GM18517 (cell line): ENCODE measurements around the gene PHETA1.
"Not testable (repeated sequence)": the region's sequence is repeated elsewhere in the genome, so short reads cannot be mapped to it uniquely, and the experiment has no call there.

Experiments used
- ATAC-seq: cut with Tn5 transposase; IDR thresholded peaks from one replicate; pipeline ENCODE4 v1.9.1; 2021; ENCODE audit warnings: mild to moderate bottlenecking, moderate library complexity; ENCODE audit not compliant: unreplicated experiment

Gene PHETA1

GRCh38 chr12:111351026-111351425, 17.9 kb downstream of the PHETA1 start:
- no peak for ATAC-seq

DNA sequence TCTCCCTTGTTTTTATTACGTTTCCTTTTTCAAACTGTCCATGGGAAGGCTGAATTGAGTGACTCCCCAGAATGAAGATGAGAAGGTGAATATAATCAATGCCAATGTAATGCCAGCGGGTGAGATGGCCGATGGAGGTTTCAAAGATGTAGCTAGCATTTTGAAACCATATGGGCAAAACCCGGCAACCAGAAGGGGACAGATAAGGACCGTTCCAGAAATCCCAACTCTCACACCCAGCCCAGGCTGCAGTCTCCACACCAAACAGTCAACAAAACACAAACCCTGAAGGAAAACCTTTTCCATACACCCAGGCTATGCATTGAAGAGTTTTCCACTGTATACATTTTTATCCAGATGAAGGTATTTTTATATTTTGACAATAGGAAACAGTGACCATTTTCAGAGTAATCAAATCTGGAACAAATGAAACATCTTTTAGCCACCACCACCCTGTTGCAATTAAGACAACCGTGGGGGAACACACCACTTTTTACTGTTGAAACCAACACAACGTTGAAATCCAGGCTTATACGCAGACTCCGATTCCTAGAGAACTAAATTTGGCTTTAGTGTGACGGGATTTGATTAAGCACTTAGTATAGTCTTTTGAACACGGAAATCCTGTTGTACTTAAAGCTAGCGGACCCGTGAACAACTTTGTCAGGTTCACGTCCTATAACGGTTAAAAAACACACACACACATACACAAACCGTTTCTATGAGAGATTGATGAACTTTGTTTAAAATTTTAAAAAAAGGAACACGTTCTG, 19.0 kb downstream of the PHETA1 start:
- no peak for ATAC-seq

- ATAC-seq: no peak
Observed at GRCh38 chr12:111349101-111349747, 19.7 kb downstream of the PHETA1 start.

DNA sequence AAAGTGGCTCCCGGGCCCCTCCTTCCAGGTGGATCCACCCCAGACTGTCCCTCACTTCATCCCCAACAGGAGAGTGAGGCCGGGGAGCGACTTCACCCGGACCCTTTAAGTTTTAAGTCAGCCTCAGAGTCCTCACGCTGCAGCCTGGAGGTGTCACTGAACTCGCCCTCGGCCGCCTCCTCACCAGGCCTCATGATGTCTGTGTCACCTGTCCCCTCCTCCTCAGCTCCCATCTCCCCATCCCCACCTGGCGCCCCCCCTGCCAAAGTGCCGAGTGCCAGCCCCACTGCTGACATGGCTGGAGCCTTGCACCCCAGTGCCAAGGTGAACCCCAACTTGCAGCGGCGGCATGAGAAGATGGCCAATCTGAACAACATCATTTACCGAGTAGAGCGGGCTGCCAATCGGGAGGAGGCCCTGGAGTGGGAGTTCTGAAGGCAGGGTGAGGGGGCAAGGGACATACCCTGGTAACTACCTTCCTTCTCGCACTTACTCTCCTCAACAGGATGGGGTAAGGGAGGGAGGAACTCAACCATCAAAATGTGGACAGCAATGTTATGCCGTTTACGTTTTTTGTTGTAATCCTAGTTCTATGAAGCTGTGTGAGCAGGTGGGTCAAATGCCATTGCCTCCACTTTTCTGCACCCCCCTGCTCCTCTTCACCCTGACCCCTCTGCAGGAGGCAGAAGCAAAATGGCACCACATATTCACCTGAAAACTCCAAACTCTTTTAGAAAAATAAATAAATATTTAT, 20.8 kb downstream of the PHETA1 start:
- no peak for ATAC-seq

DNA sequence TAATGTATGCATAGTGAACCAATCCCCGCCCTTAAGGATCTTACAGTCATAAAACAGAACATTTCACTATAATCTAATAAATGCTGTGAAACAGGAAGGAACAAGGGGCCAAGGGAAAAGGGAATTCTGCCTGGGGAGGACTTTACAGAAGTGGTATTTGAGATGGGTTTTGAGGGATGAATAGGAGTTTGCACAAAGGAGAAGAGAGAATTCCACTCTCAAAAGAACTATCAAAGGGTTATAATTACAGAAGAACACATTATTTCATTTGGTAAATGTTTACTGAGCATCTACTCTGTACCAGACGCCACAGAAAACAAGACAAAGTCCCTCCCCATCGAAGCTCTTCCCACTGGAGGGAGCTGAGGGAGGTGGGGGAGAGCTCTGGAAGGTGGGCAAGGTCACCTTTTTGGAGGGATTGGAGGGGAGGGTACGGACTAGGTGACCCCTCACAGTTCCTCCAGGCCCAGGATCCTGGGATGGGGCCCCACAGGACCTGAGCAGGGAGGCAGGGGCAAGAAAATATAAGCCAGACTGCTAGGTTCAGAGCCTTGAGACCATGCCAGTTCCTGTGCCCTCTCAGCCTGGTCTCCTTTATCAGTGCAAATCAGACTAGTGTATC, 24.5 kb downstream of the PHETA1 start:
- no peak for ATAC-seq

GRCh38 chr12:111343181-111343580, 25.7 kb downstream of the PHETA1 start:
- ATAC-seq: no peak

DNA sequence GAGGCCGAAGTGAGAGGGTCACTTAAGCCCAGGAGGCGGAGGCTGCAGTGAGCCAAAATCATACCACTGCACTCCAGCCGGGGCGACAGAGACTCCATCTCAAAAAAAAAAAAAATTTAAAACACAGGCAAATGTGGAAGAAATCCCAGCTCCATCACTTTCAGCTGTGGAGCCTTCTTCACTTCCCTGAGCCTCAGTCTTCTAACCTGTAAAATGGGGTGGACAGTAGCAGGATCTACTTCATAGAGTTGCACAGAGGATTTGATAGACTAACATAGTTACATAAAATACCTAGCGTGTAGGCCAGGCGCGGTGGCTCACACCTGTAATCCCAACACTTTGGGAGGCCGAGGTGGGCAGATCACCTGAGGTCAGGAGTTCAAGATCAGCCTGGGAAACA, 26.5 kb downstream of the PHETA1 start:
- no peak for ATAC-seq

DNA sequence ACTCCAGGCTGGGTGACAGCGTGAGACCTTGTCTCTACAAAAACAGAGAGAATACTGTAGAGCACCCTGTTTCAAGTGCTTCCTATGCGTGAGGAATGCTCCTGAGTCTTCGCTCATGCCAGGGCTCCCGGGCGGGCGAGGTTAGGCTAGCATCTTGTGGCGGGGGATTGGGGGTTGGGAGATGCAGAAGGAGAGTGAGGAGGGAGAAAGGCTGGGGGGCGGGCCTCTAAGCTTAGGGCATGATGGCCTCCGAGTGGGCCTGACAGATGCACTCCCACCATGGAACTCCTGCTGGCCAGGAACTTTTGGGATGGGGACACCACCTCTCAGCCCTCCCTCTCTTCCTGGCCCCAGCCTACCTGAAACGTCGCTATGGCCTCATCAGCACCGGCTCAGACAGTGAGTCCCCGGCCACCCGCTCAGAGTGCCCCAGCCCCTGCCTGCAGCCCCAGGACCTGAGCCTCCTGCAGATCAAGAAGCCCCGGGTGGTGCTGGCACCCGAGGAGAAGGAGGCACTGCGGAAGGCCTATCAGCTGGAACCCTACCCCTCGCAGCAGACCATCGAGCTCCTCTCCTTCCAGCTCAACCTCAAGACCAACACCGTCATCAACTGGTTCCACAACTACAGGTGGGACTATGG, 27.3 kb downstream of the PHETA1 start:
- ATAC-seq: no peak

DNA sequence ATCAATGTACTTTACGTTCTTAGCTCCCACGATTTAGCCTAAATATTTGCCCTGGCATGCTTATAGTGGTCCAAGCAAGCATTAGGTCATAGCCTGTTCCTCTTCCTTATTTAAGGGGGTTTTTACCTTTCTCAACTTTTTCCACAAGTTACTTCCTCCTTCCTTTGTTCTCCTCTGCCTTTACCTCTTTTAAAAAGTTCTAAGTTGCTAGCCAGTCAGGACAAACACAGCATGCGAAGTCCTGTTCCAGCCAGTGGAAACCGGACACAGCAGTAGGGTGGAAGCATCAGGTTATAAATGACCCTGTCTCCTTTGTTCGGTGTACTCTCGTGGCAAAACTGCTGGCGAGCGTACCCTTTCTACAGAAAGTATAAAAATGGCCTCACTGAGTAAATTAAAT, 28.2 kb downstream of the PHETA1 start:
- not testable (repeated sequence) for ATAC-seq

DNA sequence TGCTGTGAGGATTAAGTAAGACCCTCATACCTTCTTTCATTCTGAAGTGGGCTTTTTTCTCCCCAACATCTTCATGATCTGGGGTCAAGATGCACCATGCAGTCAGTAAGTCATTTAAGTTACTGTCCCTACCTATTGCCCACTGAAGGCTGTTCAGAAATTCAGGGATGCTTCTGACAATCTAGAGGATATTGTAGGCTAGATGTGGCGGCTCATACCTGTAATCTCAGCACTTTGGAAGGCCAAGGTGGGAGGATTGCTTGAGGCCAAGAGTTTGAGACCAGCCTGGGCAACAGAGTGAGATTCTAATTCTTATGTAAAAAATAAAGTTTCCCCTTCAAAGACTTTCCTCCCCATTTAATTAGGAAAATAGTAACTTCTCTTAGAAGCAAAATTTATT, 28.7 kb downstream of the PHETA1 start:
- no peak for ATAC-seq

- ATAC-seq: no peak
Observed at GRCh38 chr12:111339321-111339938, 29.5 kb downstream of the PHETA1 start.

- no peak for ATAC-seq
Observed at GRCh38 chr12:111338096-111338495, 30.8 kb downstream of the PHETA1 start.

GRCh38 chr12:111337371-111337770, 31.5 kb downstream of the PHETA1 start:
- no peak for ATAC-seq

DNA sequence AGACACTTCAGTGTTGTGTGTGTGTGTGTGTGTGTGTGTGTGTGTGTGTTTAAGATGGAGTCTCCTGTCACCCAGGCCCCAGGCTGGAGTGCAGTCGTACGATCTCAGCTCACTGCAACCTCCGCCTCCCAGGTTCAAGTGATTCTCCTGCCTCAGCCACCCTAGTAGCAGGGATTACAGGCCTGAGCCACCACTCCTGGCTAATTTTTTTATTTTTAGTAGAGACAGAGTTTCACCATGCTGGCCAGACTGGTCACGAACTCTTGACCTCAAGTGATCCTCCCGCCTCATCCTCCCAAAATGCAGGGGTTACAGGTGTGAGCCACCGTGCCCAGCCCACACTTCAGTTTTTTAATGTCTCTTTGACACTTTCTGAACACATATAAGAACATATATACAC, 32.5 kb downstream of the PHETA1 start:
- ATAC-seq: not testable (repeated sequence)

DNA sequence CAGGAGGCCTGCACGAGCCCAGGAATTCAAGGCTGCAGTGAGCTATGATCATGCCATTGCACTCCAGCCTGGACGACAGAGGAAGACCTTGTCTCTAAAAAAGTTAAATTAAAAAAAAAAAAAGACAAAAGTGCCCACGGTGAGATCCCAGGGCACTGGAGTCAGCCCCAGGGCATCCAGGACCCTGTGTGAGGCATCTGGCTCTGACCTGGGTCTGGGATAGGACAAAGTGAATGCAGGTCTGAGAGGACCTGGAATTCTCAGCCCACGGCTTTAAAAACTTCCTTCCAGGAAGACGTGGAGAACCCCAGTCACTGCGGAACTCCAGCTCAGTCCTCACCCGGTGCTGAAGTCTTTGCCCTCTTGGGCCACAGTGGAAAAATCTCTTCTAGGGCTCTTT, 33.1 kb downstream of the PHETA1 start:
- no peak for ATAC-seq

- not testable (repeated sequence) for ATAC-seq
Observed at GRCh38 chr12:111335301-111335700, 33.6 kb downstream of the PHETA1 start.

GRCh38 chr12:111334393-111334915, 34.4 kb downstream of the PHETA1 start:
- ATAC-seq: no peak

DNA sequence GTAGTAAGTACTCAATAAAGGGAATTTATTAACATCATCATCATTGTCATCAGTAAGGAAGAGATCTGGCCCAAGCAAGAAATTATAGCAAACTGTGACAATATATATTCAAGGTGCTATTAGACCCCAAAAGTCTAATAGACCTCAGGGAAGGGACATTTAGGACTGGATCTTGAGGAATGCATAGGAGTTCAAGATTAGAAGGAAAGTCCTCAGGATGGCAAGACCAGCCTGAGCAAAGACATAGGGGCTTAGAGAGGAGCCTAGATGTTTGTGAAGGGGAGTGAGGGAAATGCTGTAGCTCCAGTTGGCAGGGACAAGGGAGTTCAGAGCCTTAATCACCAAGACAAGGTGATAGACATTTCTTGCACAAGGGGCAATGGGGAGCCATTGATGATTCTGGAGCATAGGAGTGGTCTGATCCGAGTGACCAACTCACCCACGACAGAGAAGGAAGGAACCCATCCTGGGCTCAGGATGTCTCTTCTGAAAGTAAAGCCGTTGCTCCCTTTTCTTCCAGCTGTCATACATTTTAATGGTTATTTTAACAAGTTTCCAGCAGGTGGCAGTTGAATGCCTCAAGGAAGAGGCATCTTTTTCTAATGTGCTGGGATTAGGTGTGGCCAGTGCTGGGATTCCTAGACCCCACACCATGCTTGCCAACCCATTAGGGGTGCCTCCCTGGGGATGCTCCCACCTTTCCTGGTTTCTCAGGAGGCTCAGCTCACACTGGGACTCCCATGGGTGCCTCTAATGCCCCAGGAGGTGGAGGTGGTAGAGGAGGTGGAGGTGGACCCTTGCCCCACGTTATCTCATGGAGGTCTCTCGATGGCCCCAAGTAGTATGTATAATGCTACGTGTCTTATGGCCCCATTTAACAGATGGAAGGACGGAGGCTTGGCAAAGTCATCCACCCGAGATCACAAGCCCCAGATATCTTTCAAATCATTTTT, 37.8 kb downstream of the PHETA1 start:
- ATAC-seq: no peak

DNA sequence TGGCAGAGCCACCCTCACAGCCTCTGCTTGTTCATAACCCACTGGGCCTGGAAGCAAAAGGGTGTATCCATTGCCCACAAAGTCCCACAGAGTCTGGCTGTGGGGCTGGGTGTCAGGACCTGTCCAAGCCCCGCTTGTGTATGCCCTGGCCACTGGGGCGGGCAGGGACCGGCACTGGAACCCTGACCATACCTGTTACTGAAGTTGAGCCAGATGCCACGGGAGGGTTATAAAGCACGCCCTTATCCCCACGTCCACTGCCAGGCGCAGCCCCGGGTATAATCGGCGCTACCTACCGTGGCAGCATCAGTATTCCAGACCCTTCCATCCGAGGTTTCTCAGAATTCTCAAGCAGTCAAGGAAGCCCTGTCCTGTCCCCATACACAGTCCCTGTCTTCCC, 40.8 kb downstream of the PHETA1 start:
- no peak for ATAC-seq
